GM19468 (cell line): Measurements from ENCODE around the gene DEGS2.

Experiments
- ATAC-seq: cut with Tn5 transposase; IDR thresholded peaks from one replicate; pipeline ENCODE4 v1.9.1; 2021; ENCODE audit warnings: mild to moderate bottlenecking, moderate library complexity, moderate number of reproducible peaks; ENCODE audit not compliant: unreplicated experiment; ENCODE audit errors: extremely low read depth

Gene DEGS2

GRCh38 chr14:100103250-100104005 is 56.0 kb downstream of the DEGS2 start:
- no peak for ATAC-seq

GRCh38 chr14:100102156-100102785 is 57.2 kb downstream of the DEGS2 start:
- no peak for ATAC-seq

- no peak for ATAC-seq
Measured at GRCh38 chr14:100100032-100100703, 59.3 kb downstream of the DEGS2 start.

GRCh38 chr14:100098171-100098570 is 61.3 kb downstream of the DEGS2 start:
- no peak for ATAC-seq

- ATAC-seq: no peak
Measured at GRCh38 chr14:100096656-100097055, 62.8 kb downstream of the DEGS2 start.
